NAMALWA (cell line): Measurements from ENCODE around the gene CWC27.
A peak's percentile ranks its signal among the peaks of the same experiment; 100 is the strongest.
"Not testable (repeated sequence)": the region's sequence is repeated elsewhere in the genome, so short reads cannot be mapped to it uniquely, and the experiment has no call there.

Source experiments
- DNase-seq: peaks from one replicate; pipeline ENCODE4 v3.0.0-alpha.2; 2015; ENCODE audit warnings: low spot score

CWC27 gene

GRCh38 chr5:64788156-64788555 is 19.4 kb downstream of the CWC27 start:
- no peak for DNase-seq

- DNase-seq = no peak
Measured at GRCh38 chr5:64789457-64789856, 20.7 kb downstream of the CWC27 start.

GRCh38 chr5:64790210-64790609 is 21.5 kb downstream of the CWC27 start:
- no peak for DNase-seq

GRCh38 chr5:64792469-64792868 is 23.7 kb downstream of the CWC27 start:
- no peak for DNase-seq

GRCh38 chr5:64794053-64794770 is 25.5 kb downstream of the CWC27 start:
- DNase-seq = no peak

- no peak for DNase-seq
Measured at GRCh38 chr5:64796301-64796700, 27.6 kb downstream of the CWC27 start.

- DNase-seq = no peak
Measured at GRCh38 chr5:64800926-64801325, 32.2 kb downstream of the CWC27 start.

GRCh38 chr5:64806537-64806936 is 37.8 kb downstream of the CWC27 start:
- DNase-seq = no peak

- no peak for DNase-seq
Measured at GRCh38 chr5:64807520-64807919, 38.8 kb downstream of the CWC27 start.

GRCh38 chr5:64811050-64811640 is 42.4 kb downstream of the CWC27 start:
- DNase-seq = peak; percentile 67

GRCh38 chr5:64814073-64814472 is 45.3 kb downstream of the CWC27 start:
- DNase-seq = no peak

- no peak for DNase-seq
Measured at GRCh38 chr5:64818245-64818644, 49.5 kb downstream of the CWC27 start.

- not testable (repeated sequence) for DNase-seq
Measured at GRCh38 chr5:64819345-64819744, 50.6 kb downstream of the CWC27 start.

GRCh38 chr5:64822320-64822719 is 53.6 kb downstream of the CWC27 start:
- DNase-seq = no peak

GRCh38 chr5:64826541-64826940 is 57.8 kb downstream of the CWC27 start:
- DNase-seq = no peak

GRCh38 chr5:64827703-64828102 is 59.0 kb downstream of the CWC27 start:
- no peak for DNase-seq

GRCh38 chr5:64830650-64831049 is 61.9 kb downstream of the CWC27 start:
- not testable (repeated sequence) for DNase-seq

GRCh38 chr5:64831996-64832395 is 63.3 kb downstream of the CWC27 start:
- no peak for DNase-seq

- no peak for DNase-seq
Measured at GRCh38 chr5:64834037-64834436, 65.3 kb downstream of the CWC27 start.

GRCh38 chr5:64834611-64835010 is 65.9 kb downstream of the CWC27 start:
- no peak for DNase-seq

GRCh38 chr5:64835266-64835665 is 66.5 kb downstream of the CWC27 start:
- no peak for DNase-seq

GRCh38 chr5:64836190-64836755 is 67.5 kb downstream of the CWC27 start:
- no peak for DNase-seq

GRCh38 chr5:64836786-64837185 is 68.1 kb downstream of the CWC27 start:
- DNase-seq = no peak

GRCh38 chr5:64838376-64838775 is 69.6 kb downstream of the CWC27 start:
- no peak for DNase-seq
